IMR-90 (cell line): ENCODE data around the gene SPECC1L. TPM values are rescaled to one million over a fixed set of nuclear protein-coding genes. Genes with fewer than 3 reads are reported as not detected.

Experiments used
- ATAC-seq: fragments of 200-7000 bp; cut with Tn5 transposase; 2 replicates; pipeline ENCODE4 v1.9.1; 2020; ENCODE audit warnings: low read depth, mild to moderate bottlenecking, moderate library complexity
- BruUV-seq: library from RNA; stranded (reverse); fragments of 400-500 nt; replicated peaks from 2 replicates; lab custom pipeline; 2021; lab: Mats Ljungman, UMichigan
- CTCF ChIA-PET: fragments of 300-600 bp; formaldehyde crosslinking; extraction: SDS; loops from one replicate; lab custom pipeline; 2021; ENCODE audit warnings: antibody characterized with exemption; lab: Yijun Ruan, JAX
- POLR2A ChIA-PET: fragments of 300-600 bp; sonication (Branson Sonifier 250); formaldehyde crosslinking; loops from one replicate; lab custom pipeline; 2022; ENCODE audit warnings: antibody characterized with exemption; ENCODE audit not compliant: unreplicated experiment; lab: Charles Lee
- DNase-seq: peaks from one replicate; pipeline ENCODE4 v3.0.0; 2013
- H2AFZ ChIP-seq: replicated peaks from 2 replicates; pipeline ENCODE3; 2013; ENCODE audit warnings: low read length, mild to moderate bottlenecking; ENCODE audit not compliant: poor library complexity
- H2AK5ac ChIP-seq: 2 replicates; pipeline ENCODE4 v1.6.1; 2013; ENCODE audit warnings: low read depth, low read length, inconsistent platforms
- H2AK9ac ChIP-seq: replicated peaks from 2 replicates; pipeline ENCODE3; 2013; ENCODE audit warnings: mild to moderate bottlenecking, low read depth, low read length, moderate library complexity; ENCODE audit not compliant: poor library complexity
- H2BK120ac ChIP-seq: 2 replicates; pipeline ENCODE4 v1.6.1; 2013; ENCODE audit warnings: low read depth, low read length, inconsistent platforms
- H2BK15ac ChIP-seq: 3 replicates; pipeline ENCODE4 v1.6.1; 2013; ENCODE audit warnings: low read depth, low read length, inconsistent platforms
- H2BK20ac ChIP-seq: 2 replicates; pipeline ENCODE4 v1.6.1; 2013; ENCODE audit warnings: low read depth, mild to moderate bottlenecking, inconsistent platforms, low read length, moderate library complexity
- H2BK5ac ChIP-seq: 2 replicates; pipeline ENCODE4 v1.6.1; 2013; ENCODE audit warnings: mild to moderate bottlenecking, low read depth, low read length, inconsistent platforms; ENCODE audit not compliant: poor library complexity, severe bottlenecking
- H3K14ac ChIP-seq: replicated peaks from 2 replicates; pipeline ENCODE4 v1.6.1; 2013; ENCODE audit warnings: low read depth, low read length, inconsistent platforms
- H3K18ac ChIP-seq: 2 replicates; pipeline ENCODE4 v1.6.1; 2013; ENCODE audit warnings: low read depth, low read length, control low read depth
- H3K23ac ChIP-seq: 2 replicates; pipeline ENCODE4 v1.6.1; 2013; ENCODE audit warnings: low read depth, low read length, inconsistent platforms
- H3K27ac ChIP-seq: 2 replicates; pipeline ENCODE4 v1.5.1; 2013; ENCODE audit warnings: mild to moderate bottlenecking, control low read depth, low read length; ENCODE audit not compliant: insufficient read depth
- H3K27me3 ChIP-seq: 2 replicates; pipeline ENCODE4 v1.6.1; 2013; ENCODE audit warnings: low read length; ENCODE audit not compliant: control insufficient read depth, insufficient read depth
- H3K36me3 ChIP-seq: 2 replicates; pipeline ENCODE4 v1.6.1; 2013; ENCODE audit warnings: low read length, mixed read lengths; ENCODE audit not compliant: control insufficient read depth, insufficient read depth
- H3K4ac ChIP-seq: 2 replicates; pipeline ENCODE4 v1.6.1; 2013; ENCODE audit warnings: low read depth, low read length, inconsistent platforms
- H3K4me1 ChIP-seq: 2 replicates; pipeline ENCODE4 v1.6.1; 2013; ENCODE audit warnings: low read length, mixed read lengths; ENCODE audit not compliant: control insufficient read depth, insufficient read depth
- H3K4me2 ChIP-seq: 2 replicates; pipeline ENCODE4 v1.6.1; 2013; ENCODE audit warnings: low read depth, mild to moderate bottlenecking, control low read depth, low read length, moderate library complexity
- H3K4me3 ChIP-seq: 2 replicates; pipeline ENCODE4 v1.5.1; 2013; ENCODE audit warnings: low read depth, mild to moderate bottlenecking, control low read depth, low read length, moderate library complexity; ENCODE audit not compliant: insufficient read depth
- H3K56ac ChIP-seq: 2 replicates; pipeline ENCODE4 v1.6.1; 2013; ENCODE audit warnings: low read length, inconsistent platforms; ENCODE audit not compliant: insufficient read depth; ENCODE audit errors: extremely low read depth
- H3K79me1 ChIP-seq, 2 experiments: 2 replicates each; pipeline ENCODE4 v1.6.1; 2013; ENCODE audit warnings: low read length in 2 of 2, inconsistent platforms in 1 of 2, low read depth in 1 of 2
- H3K9ac ChIP-seq: 2 replicates; pipeline ENCODE4 v1.6.1; 2013; ENCODE audit warnings: low read depth, low read length, control low read depth
- H3K9me1 ChIP-seq: 2 replicates; pipeline ENCODE4 v1.6.1; 2013; ENCODE audit warnings: low read length, inconsistent platforms; ENCODE audit not compliant: insufficient read depth
- H3K9me3 ChIP-seq: 2 replicates; pipeline ENCODE4 v1.6.1; 2013; ENCODE audit warnings: low read length; ENCODE audit not compliant: control insufficient read depth, insufficient read depth
- H4K20me1 ChIP-seq: 2 replicates; pipeline ENCODE4 v1.6.1; 2013; ENCODE audit warnings: low read length, inconsistent platforms; ENCODE audit not compliant: insufficient read depth
- H4K5ac ChIP-seq: 2 replicates; pipeline ENCODE4 v1.6.1; 2013; ENCODE audit warnings: mild to moderate bottlenecking, low read depth, low read length, control low read depth
- H4K8ac ChIP-seq, 2 experiments: 2 replicates each; pipeline ENCODE4 v1.6.1; 2013; ENCODE audit warnings: low read depth in 2 of 2, low read length in 2 of 2, control low read depth in 1 of 2, inconsistent platforms in 1 of 2
- H4K91ac ChIP-seq: 2 replicates; pipeline ENCODE4 v1.6.1; 2013; ENCODE audit warnings: low read depth, low read length, inconsistent platforms; ENCODE audit not compliant: insufficient read depth
- CEBPB ChIP-seq: IDR thresholded peaks from 2 replicates; pipeline ENCODE4 v1.6.1; 2012; ENCODE audit warnings: low read depth, low read length, improper control_type of control experiment
- MAFK ChIP-seq: IDR thresholded peaks from 2 replicates; pipeline ENCODE4 v1.6.1; 2012; ENCODE audit warnings: low read depth, low read length, improper control_type of control experiment
- MAZ ChIP-seq: IDR thresholded peaks from 2 replicates; pipeline ENCODE4 v1.6.1; 2012; ENCODE audit warnings: low read depth, mild to moderate bottlenecking, low read length, improper control_type of control experiment, moderate library complexity, borderline replicate concordance
- MXI1 ChIP-seq: IDR thresholded peaks from 2 replicates; pipeline ENCODE4 v1.6.1; 2012; ENCODE audit warnings: low read depth, mild to moderate bottlenecking, low read length, moderate library complexity, borderline replicate concordance
- POLR2A ChIP-seq: IDR thresholded peaks from 2 replicates; pipeline ENCODE4 v1.6.1; 2012; ENCODE audit warnings: mild to moderate bottlenecking, low read depth, low read length
- WGBS, 2 experiments: methylation state at CpG; one replicate each; pipeline versions ENCODE4 v1.1.5 to v1.1.7; 2013; ENCODE audit warnings: missing lambda C conversion rate in 2 of 2; ENCODE audit not compliant: insufficient read length in 1 of 2; ENCODE audit errors: extremely low coverage in 2 of 2; 5-methylcytosine and 5-hydroxymethylcytosine counted together
- dilution Hi-C: fragments of 300-500 bp; cut with HindIII; formaldehyde crosslinking; loops from one replicate; pipeline ENCODE4 v1.14.3; 2018; ENCODE audit warnings: low sequenced_read_pairs; ENCODE audit not compliant: unreplicated experiment
- in situ Hi-C: fragments of 300-500 bp; cut with MboI; formaldehyde crosslinking; loops from 3 replicates; pipeline ENCODE4 v1.14.3; 2019; ENCODE audit warnings: low sequenced_read_pairs, inconsistent platforms, mixed read lengths
- intact Hi-C: fragments of 100-400 bp; cut with micrococcal nuclease; formaldehyde crosslinking; loops from 2 replicates; pipeline ENCODE4 v1.10.0; 2022
- polyA plus RNA-seq, 3 experiments: library from polyadenylated mRNA; depleted of rRNA; stranded (reverse); fragments of >200 nt; gene quantifications; 2 replicates each; pipeline ENCODE4 v1.2.3, GENCODE V29; 2012; ENCODE audit warnings: low replicate concordance in 1 of 3
- total RNA-seq: library from RNA; depleted of rRNA; stranded (reverse); fragments of >200 nt; gene quantifications from 2 replicates; pipeline ENCODE4 v1.2.3, GENCODE V29; 2012
- TF ChIP-seq, protein P1 (sequence below): fragments of 150-350 bp; IDR thresholded peaks from 2 replicates; pipeline ENCODE4 v1.6.1; 2016; ENCODE audit warnings: low read depth, mild to moderate bottlenecking, low read length, moderate library complexity, borderline replicate concordance
- TF ChIP-seq, protein P2 (sequence below): conservative IDR thresholded peaks from 2 replicates; pipeline ENCODE4 v1.5.1; 2012; ENCODE audit warnings: mild to moderate bottlenecking, low read depth, low read length, improper control_type of control experiment
- TF ChIP-seq, protein P3 (sequence below): fragments of 150-350 bp; IDR thresholded peaks from 2 replicates; pipeline ENCODE4 v1.6.1; 2017; ENCODE audit warnings: mild to moderate bottlenecking, antibody characterized with exemption, low read length, low read depth

Gene SPECC1L
- total and polyA plus RNA-seq, 2 of the 4 experiments (the other 2 are of a cell fraction) = 18.7 to 44.1 TPM

DNA sequence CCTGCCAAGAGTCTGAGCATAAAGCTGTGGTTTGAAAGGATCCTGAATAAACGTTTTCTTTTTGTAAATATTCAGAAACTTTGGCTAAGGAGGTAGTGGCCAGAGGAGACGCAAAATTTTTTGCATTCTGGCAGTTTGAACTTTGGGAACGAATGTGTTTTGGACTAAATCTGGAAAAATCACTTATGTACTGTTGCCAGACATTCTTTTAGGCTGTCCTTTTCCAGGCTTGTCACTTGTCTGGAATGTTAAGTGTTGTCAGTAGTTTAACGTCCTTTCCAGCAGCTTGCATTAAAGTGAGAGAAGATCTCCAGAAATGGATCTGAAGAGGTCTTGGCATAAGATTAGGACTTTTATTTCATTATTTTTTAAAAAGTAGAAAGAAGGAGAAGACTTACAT is 18.5 kb downstream of the SPECC1L start:
- no peak overlapping the region for H3K4ac ChIP-seq
- H3K56ac ChIP-seq = no peak overlapping the region
- no peak overlapping the region for H2AK5ac ChIP-seq
- no CpG with 5 or more reads among the region's 4 CpGs for WGBS, 2 experiments
- H4K20me1 ChIP-seq = peaks cover 49% of the 10 kb centered on the region
- BruUV-seq = no TSS peak
- H4K91ac ChIP-seq = no peak overlapping the region
- peaks cover 17% of the 10 kb centered on the region for H3K4me1 ChIP-seq
- no peak overlapping the region; the same call in 1 of the 2 replicates for H3K4me3 ChIP-seq
- ATAC-seq (peak; percentile 67), DNase-seq (peak; percentile 84)
- H4K8ac ChIP-seq = no peak overlapping the region
- no peak overlapping the region for H3K14ac ChIP-seq
- H3K27me3 ChIP-seq = no peaks in the 10 kb centered on the region
- H3K23ac ChIP-seq = no peak overlapping the region
- H2AFZ ChIP-seq = no peak overlapping the region
- ChIA-PET CTCF (interaction anchor here (0.6 to 1.1 kb wide), 2 partner anchors 35 to 237 kb away, joined by 4 to 9 read pairs; no protein-coding TSS in a partner anchor), POLR2A (interaction anchor here (0.5 kb wide), 1 partner anchor 101 kb away, joined by 6 read pairs; no protein-coding TSS in a partner anchor)
- no peak overlapping the region for H2BK120ac ChIP-seq
- H3K9me3 ChIP-seq = no peaks in the 10 kb centered on the region
- dilution Hi-C loops (no loop called here), in situ Hi-C loops (no loop called here), intact Hi-C loops (no loop called here)
- no peak overlapping the region for H3K18ac ChIP-seq
- no peak overlapping the region for H2AK9ac ChIP-seq
- peaks cover 18% of the 10 kb centered on the region for H3K9me1 ChIP-seq
- TF ChIP-seq MAFK = 0 out of 2 replicates have a peak, but pooled peaks have one; percentile 8
- TF ChIP-seq, protein P1, sequence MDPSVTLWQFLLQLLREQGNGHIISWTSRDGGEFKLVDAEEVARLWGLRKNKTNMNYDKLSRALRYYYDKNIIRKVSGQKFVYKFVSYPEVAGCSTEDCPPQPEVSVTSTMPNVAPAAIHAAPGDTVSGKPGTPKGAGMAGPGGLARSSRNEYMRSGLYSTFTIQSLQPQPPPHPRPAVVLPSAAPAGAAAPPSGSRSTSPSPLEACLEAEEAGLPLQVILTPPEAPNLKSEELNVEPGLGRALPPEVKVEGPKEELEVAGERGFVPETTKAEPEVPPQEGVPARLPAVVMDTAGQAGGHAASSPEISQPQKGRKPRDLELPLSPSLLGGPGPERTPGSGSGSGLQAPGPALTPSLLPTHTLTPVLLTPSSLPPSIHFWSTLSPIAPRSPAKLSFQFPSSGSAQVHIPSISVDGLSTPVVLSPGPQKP = no peak
- TF ChIP-seq MXI1 = no peak
- no peak for TF ChIP-seq POLR2A
- TF ChIP-seq, protein P2, sequence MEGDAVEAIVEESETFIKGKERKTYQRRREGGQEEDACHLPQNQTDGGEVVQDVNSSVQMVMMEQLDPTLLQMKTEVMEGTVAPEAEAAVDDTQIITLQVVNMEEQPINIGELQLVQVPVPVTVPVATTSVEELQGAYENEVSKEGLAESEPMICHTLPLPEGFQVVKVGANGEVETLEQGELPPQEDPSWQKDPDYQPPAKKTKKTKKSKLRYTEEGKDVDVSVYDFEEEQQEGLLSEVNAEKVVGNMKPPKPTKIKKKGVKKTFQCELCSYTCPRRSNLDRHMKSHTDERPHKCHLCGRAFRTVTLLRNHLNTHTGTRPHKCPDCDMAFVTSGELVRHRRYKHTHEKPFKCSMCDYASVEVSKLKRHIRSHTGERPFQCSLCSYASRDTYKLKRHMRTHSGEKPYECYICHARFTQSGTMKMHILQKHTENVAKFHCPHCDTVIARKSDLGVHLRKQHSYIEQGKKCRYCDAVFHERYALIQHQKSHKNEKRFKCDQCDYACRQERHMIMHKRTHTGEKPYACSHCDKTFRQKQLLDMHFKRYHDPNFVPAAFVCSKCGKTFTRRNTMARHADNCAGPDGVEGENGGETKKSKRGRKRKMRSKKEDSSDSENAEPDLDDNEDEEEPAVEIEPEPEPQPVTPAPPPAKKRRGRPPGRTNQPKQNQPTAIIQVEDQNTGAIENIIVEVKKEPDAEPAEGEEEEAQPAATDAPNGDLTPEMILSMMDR = no peak
- TF ChIP-seq, protein P3, sequence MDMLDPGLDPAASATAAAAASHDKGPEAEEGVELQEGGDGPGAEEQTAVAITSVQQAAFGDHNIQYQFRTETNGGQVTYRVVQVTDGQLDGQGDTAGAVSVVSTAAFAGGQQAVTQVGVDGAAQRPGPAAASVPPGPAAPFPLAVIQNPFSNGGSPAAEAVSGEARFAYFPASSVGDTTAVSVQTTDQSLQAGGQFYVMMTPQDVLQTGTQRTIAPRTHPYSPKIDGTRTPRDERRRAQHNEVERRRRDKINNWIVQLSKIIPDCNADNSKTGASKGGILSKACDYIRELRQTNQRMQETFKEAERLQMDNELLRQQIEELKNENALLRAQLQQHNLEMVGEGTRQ = no peak
- no peak for TF ChIP-seq MAZ
- TF ChIP-seq CEBPB = peak; percentile 29; the same call in 1 of the 2 replicates
- H3K79me1 ChIP-seq = peaks cover 20 to 67% of the 10 kb centered on the region in 2 experiments
- peak overlapping the region; percentile 77; the same call in 1 of the 2 replicates for H3K4me2 ChIP-seq
- H4K5ac ChIP-seq = no peak overlapping the region
- no peak overlapping the region for H2BK20ac ChIP-seq
- no peak overlapping the region for H2BK15ac ChIP-seq
- H2BK5ac ChIP-seq = peak overlapping the region; percentile 79
- H3K27ac ChIP-seq = no peak overlapping the region
- no peak overlapping the region for H3K9ac ChIP-seq
- no peaks in the 10 kb centered on the region for H3K36me3 ChIP-seq
